ENCODE results near the gene OR10H2.
"Not testable (repeated sequence)": the region's sequence is repeated elsewhere in the genome, so short reads cannot be mapped to it uniquely, and the experiment has no call there.

The OR10H2 gene, protein sequence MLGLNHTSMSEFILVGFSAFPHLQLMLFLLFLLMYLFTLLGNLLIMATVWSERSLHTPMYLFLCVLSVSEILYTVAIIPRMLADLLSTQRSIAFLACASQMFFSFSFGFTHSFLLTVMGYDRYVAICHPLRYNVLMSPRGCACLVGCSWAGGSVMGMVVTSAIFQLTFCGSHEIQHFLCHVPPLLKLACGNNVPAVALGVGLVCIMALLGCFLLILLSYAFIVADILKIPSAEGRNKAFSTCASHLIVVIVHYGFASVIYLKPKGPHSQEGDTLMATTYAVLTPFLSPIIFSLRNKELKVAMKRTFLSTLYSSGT

GRCh38 chr19:15727724-15728123 is at the start of gene OR10H2:
TSS of gene OR10H2 (plus strand) at chr19:15728024. CDS start at chr19:15728044, 20 bp downstream.
- no peak for DNase-seq

DNA sequence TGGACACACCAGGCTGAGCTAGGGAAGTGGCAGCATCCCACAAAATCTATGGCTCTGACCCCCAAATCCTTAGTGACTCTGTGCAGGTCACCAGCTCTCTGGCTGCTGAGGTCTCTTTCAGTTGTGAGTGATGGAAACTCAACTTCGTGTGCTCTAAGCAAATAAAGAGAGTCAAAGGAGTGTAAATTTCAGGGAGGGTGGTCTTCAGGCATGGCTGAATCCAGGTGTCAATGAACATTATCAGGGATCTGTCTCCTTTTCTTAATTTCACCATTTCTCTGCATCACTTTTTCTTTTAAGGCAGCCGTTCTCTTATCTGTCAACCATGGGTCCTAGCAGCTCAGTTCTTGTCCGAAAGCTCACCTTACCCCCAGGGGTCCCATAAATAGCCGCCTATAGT is 48.7 kb upstream of the OR10H2 start:
- DNase-seq = no peak

GRCh38 chr19:15679865-15680264 is 48.0 kb upstream of the OR10H2 start:
- not testable (repeated sequence) for DNase-seq

DNA sequence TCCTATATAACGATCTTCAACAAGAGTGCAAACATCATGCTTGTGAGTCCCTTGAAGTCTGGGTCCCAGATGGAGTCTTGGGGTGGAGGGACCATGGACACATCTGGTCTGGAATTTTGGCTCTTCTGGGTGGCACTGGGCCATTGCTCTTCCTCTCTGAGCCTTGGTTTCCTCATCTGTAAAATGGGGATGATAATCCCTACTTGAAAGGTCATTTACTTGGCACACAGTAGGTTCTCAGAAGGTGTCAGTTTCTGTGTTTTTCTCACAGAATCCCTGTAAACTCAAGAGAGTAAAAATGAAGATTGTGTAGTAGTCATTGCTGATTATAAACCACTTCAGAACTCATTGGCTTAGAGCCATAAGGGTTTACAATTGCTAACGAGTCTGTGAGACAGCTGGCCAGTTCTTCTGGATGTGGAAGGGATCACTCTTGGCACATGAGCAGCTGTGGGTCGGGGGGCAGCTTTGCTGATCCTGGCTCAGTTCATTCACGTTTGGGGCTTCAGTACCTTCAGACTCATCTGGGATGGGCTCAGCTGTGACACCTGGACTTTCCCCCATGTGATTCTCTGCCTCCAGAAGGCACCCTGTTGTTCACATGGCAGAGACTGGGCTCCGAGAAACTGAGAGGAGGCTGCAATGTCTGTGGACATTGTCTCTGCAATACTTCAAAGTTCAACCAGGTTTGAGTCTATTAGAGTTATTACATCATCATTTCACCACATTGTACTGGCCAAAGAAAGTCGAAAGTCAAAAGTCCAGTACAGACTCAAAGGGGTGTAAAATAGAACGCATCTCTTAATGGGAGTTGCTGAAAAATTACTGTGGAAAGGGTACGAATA is 47.1 kb upstream of the OR10H2 start:
- no peak for DNase-seq

- no peak for DNase-seq
These were observed 44.4 kb upstream of the OR10H2 start for GRCh38 chr19:15683411-15683810.

DNA sequence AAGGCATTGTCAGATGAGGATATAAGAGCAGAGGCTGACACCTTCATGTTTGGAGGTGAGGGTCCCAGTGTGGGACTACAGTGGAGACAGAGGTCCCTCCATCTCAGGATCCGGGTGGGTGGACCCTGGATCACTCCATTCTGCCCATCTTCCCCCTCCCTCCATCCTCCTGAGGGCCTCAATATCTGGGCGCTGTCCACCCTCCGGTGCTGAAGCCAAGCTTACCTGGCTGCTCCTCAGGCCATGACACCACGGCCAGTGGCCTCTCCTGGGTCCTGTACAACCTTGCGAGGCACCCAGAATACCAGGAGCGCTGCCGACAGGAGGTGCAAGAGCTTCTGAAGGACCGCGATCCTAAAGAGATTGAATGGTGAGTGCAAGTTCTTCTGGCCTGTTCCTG is 43.0 kb upstream of the OR10H2 start:
- no peak for DNase-seq

GRCh38 chr19:15696654-15697194 is 31.1 kb upstream of the OR10H2 start:
- no peak for DNase-seq

GRCh38 chr19:15701757-15702533 is 25.9 kb upstream of the OR10H2 start:
- no peak for DNase-seq

- peak; percentile 3 to 9 for DNase-seq
These were observed 25.3 kb upstream of the OR10H2 start for GRCh38 chr19:15702534-15702930.

DNA sequence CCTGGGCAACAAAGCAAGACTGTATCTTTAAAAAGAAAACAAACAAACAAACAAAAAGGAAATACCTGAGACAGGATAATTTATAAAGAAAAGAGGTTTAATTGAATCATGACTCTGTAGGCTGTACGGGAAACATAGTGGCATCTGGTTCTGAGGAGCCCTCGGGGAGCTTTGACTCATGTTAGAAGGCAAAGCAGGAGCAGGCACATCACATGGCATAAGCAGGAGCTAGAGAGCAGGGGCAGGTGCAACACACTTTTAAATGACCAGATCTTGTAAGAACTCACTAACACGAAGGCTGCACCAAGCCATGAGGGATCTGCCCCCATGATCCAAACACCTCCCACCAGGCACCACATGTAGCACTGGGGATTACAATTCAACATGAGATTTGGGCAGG is 13.2 kb upstream of the OR10H2 start:
- no peak for DNase-seq

DNA sequence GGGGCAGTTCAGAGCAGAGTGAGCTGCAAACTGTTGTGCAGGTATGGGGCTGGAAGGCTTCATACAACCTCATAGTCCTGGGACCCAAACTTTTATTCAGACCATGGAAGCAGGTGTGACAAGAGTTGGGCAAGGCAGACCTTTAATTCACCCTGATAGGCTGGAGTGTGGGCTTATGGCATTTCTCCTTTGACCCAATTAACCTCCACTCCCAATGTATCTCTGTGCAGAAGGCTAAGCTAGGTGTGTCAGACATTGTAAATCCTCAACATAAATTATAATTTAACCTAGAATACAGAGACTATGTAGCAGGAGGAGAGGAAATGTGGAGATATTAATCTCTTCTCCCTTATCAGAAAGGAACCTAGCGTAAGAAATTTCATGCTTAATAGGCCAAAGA is 12.2 kb upstream of the OR10H2 start:
- no peak for DNase-seq

DNA sequence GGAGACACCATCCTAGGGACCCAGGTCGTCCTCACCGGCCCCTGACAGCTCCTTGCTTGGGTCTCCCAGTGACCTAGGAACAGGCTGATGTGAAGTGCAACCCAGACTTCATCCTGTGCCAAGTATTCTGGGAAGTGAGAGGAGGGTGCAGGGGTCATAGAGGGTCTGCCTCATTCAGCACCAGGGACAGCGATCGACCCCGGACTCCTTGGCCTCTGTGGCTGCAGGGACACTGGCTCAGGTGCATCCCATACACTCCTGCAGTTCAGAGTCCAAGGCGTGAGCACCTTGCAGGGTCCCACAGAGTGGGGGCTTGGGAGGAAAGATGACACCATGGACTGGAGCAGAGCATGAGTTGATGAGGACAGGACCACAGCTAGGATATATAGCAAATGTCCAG is 10.0 kb upstream of the OR10H2 start:
- DNase-seq = no peak

GRCh38 chr19:15721268-15721667 is 6.6 kb upstream of the OR10H2 start:
- no peak for DNase-seq

GRCh38 chr19:15722956-15723355 is 4.9 kb upstream of the OR10H2 start:
- DNase-seq = no peak

- no peak for DNase-seq
These were observed 2.7 kb downstream of the OR10H2 start for GRCh38 chr19:15730538-15730937.

DNA sequence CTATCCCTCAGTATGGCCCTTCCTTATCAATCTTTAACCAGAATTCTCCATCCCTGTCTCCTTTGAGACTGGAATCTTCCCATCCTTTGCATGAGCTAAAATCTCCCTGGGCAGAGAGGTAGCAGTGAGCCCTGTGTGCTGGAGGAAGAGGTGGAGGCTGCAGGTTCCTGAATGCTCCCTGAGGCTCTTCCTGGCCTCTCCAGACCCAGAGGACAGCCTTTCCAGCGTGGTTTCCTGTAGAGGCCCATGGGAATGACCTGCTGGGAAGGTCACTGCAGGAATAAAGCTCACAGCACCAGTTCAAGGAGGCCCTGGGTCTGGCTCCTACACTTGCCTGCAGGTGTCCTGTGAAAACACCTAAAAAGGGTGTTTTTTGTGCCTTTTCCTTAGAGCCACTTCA is 4.6 kb downstream of the OR10H2 start:
- no peak for DNase-seq

DNA sequence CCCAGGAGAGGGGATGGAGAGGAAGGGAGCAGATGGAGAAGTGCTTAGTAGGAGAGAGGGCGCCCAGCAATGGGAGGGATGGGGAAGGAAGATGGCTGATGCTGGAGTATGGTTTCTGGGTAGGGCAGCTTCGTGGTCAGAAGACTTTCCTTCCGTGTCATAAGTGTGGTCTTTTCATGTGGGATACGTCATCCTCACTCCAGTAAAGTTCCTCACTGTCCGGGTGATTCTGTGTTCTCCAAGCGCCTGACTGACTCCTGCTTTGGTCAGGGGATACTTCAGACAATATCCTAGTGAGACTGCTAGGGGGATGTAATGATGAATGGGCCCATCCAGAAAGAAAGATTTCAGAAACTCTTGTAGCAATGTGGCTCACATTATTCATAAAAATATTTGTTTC is 6.1 kb downstream of the OR10H2 start:
- DNase-seq = no peak

GRCh38 chr19:15737722-15738121 is 9.9 kb downstream of the OR10H2 start, which contains the start of gene OR10H3:
TSS of gene OR10H3 (plus strand) at chr19:15737985. CDS start at chr19:15741393, 3,408 bp downstream.
- no peak for DNase-seq

- no peak for DNase-seq
These were observed 13.0 kb downstream of the OR10H2 start for GRCh38 chr19:15740785-15741184.

- DNase-seq = no peak
These were observed 20.4 kb downstream of the OR10H2 start for GRCh38 chr19:15748239-15748638.

DNA sequence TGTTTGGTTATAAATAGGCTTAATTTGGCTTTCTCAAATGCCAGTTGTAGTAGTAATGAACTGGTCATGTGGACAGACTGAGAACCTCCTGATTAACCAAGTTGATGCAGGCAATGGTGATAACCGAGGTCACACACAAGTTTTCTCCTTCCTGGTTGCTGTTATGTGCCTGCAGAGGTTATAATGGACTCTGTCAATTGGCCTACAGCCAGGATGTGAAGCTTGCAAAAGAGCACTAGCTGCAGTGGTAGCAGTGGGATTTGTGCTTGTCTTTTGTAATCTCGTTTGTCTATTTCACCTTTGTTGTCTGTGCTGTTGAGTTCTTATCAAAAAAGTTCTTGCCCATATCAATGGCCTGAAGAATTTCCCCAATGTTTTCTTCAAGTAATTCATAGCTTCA is 30.6 kb downstream of the OR10H2 start:
- no peak for DNase-seq

DNA sequence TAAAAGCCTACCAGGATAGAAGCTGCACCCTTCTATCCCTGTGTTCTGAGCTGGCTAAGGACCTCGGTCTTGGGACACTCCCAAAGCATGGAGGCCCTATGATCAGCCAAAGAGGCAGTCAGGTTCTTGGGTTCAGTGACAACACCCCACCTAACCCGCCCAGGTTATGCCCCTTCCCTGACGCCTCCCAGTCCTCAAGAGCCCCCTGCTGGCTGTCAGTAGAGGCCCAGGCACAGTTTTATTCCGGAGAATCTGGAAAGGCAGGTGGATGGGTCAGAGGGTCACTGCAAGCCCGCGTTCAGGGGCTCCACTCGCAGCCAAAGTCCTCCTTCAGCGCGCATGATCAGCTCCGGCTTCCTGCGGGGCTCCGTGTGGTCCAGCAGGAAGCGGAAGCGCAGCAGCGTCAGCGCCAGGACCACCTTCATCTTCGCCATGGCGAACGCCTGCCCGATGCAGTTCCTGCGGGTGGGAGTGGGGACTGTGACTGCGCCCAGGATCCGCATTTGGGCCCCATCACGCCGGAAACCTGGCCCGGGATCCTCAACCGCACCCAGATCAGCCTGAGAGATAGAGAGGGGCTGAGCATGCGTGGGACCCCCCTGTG is 32.2 kb downstream of the OR10H2 start:
- DNase-seq = no peak

GRCh38 chr19:15769586-15769985 is 41.8 kb downstream of the OR10H2 start:
- DNase-seq = no peak

Measured in stimulated activated CD4-positive, alpha-beta T cell treated with anti-CD3 and anti-CD28 coated beads, Interleukin-2, amount 100 ng/mL, for 48 hours (primary cell).